ENCODE results near the gene HSD17B1. TPM values are rescaled to one million over a fixed set of nuclear protein-coding genes. Genes with fewer than 3 reads are reported as not detected.

HSD17B1 gene
- total RNA-seq, 4 donors from 2014 or later, result 2.3 to 6.6 (median 4.6) TPM

DNA sequence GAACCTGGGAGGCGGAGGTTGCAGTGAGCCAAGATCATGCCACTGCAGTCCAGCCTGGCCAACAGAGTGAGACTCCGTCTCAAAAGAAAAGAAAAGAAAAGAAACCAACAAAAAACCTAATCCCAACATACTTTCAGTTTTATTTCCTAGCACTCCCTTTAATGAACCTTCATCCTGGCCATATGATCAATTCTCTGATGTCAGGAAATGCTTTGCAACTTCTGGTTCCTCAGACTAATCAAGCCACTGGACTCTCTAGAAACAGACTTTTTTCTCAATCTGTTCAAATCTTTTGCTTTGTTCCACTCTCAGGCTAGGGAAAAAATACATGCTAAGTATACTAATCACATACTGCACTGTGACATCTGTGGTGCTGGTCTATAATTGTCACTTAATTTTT is 38.2 kb downstream of the HSD17B1 start:
- 91% methylated on average over 2 of the region's 2 CpGs for WGBS, 2 donors
- intact Hi-C loops (cut with DNase I; ENCODE audit: low total_unique reads), result no loop called here
- no peak for DNase-seq (ENCODE audit: low spot score in 2 of 2)
- no peak overlapping the region for H3K4me3 ChIP-seq (ENCODE audit: low read depth, poor library complexity, severe bottlenecking)
- TF ChIP-seq POLR2A (IDR thresholded peaks at IDR 0.05) (no peak), CTCF (IDR thresholded peaks at IDR 0.05) (no peak)

DNA sequence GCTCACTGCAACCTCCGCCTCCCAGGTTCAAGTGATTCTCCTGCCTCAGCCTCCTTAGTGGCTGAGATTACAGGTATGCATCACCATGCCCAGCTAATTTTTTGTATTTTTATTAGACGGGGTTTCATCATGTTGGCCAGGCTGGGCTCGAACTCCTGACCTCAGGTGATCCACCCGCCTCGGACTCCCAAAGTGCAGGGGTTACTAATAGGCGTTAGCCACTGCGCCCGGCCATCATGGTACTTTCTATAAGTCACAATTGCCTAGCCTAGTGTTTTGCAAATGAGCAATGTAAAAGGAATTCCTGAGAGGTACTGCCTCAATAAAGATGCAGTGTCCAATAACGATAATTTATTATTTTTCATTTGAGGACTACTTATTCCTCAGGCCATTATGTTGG is 38.7 kb downstream of the HSD17B1 start:
- WGBS, 2 donors, result 93 to 95% methylated on average over 9 of the region's 9 CpGs
- TF ChIP-seq CTCF (IDR thresholded peaks at IDR 0.05), result no peak
- no peak for TF ChIP-seq POLR2A (IDR thresholded peaks at IDR 0.05)
- peak in 1 of 2 donors; percentile 60 for DNase-seq (ENCODE audit: low spot score in 2 of 2)
- intact Hi-C loops (cut with DNase I; ENCODE audit: low total_unique reads), result no loop called here
- no peak overlapping the region for H3K4me3 ChIP-seq (ENCODE audit: low read depth, poor library complexity, severe bottlenecking)

GRCh38 chr17:42596386-42596785 is 43.7 kb downstream of the HSD17B1 start:
- DNase-seq (ENCODE audit: low spot score in 2 of 2), result no peak
- intact Hi-C loops (cut with DNase I; ENCODE audit: low total_unique reads), result no loop called here
- 72 to 74% methylated on average over 3 of the region's 3 CpGs for WGBS, 2 donors
- TF ChIP-seq POLR2A (IDR thresholded peaks at IDR 0.05) (no peak), CTCF (IDR thresholded peaks at IDR 0.05) (no peak)
- H3K4me3 ChIP-seq (ENCODE audit: low read depth, poor library complexity, severe bottlenecking), result no peak overlapping the region

- TF ChIP-seq CTCF (IDR thresholded peaks at IDR 0.05) (no peak), POLR2A (IDR thresholded peaks at IDR 0.05) (no peak)
- no peak for DNase-seq (ENCODE audit: low spot score in 2 of 2)
- H3K4me3 ChIP-seq (ENCODE audit: low read depth, poor library complexity, severe bottlenecking), result no peak overlapping the region
- intact Hi-C loops (cut with DNase I; ENCODE audit: low total_unique reads), result no loop called here
- WGBS, 2 donors, result 8 to 26% methylated on average over 2 of the region's 2 CpGs
Observed at GRCh38 chr17:42598905-42599304, 46.2 kb downstream of the HSD17B1 start.

GRCh38 chr17:42603318-42603717 is 50.6 kb downstream of the HSD17B1 start:
- no peak overlapping the region for H3K4me3 ChIP-seq (ENCODE audit: low read depth, poor library complexity, severe bottlenecking)
- WGBS, 2 donors, result 91 to 92% methylated on average over 7 of the region's 7 CpGs
- intact Hi-C loops (cut with DNase I; ENCODE audit: low total_unique reads), result no loop called here
- TF ChIP-seq POLR2A (IDR thresholded peaks at IDR 0.05), result no peak
- no peak for TF ChIP-seq CTCF (IDR thresholded peaks at IDR 0.05)
- DNase-seq (ENCODE audit: low spot score in 2 of 2), result no peak

Small RNAs within 50 kb of the gene (microRNA-seq; reads per million reads assigned to microRNA genes)
- gene MIR5010 (ENCODE audit: borderline number of aligned reads in 1 of 2, borderline replicate concordance in 2 of 2), result 8.5 to 9.5 reads per million in 2 donors

Other genes with a start within 250 kb of the HSD17B1 start
- 100 to 1,000 TPM; 109 to 149 (median 124) TPM for gene STAT3, start 164.5 kb upstream of the HSD17B1 start, total RNA-seq
- gene CAVIN1, start 129.7 kb upstream of the HSD17B1 start, total RNA-seq, result 100 to 1,000 TPM; 171 to 336 (median 255) TPM
- gene ATP6V0A1, start 94.0 kb upstream of the HSD17B1 start, total RNA-seq, result 10 to 100 TPM; 87.6 to 95.3 (median 91.3) TPM
- 10 to 100 TPM; 32.9 to 50.5 (median 36.7) TPM for gene NAGLU, start 16.7 kb upstream of the HSD17B1 start, total RNA-seq
- 10 to 100 TPM; 32.4 to 49.5 (median 41.7) TPM for gene COASY, start 9.2 kb downstream of the HSD17B1 start, total RNA-seq
- gene MLX, start 14.2 kb downstream of the HSD17B1 start, total RNA-seq, result 10 to 100 TPM; 37.8 to 43.2 (median 39.3) TPM
- gene PSMC3IP, start 24.8 kb downstream of the HSD17B1 start, total RNA-seq, result 1 to 10 TPM in 2 of 4 donors, under 1 TPM in 2; 0.67 to 3.6 (median 1.8) TPM
- gene RETREG3, start 56.5 kb downstream of the HSD17B1 start, total RNA-seq, result 100 to 1,000 TPM in 1 of 4 donors, 10 to 100 TPM in 3; 69.4 to 106 (median 84.3) TPM
- 10 to 100 TPM; 54.4 to 61.1 (median 56.7) TPM for gene TUBG1, start 56.8 kb downstream of the HSD17B1 start, total RNA-seq
- gene TUBG2, start 106.4 kb downstream of the HSD17B1 start, total RNA-seq, result 10 to 100 TPM; 10.6 to 19.3 (median 13.7) TPM
- gene PLEKHH3, start 124.1 kb downstream of the HSD17B1 start, total RNA-seq, result 10 to 100 TPM; 36.1 to 66.6 (median 44.0) TPM
- 1 to 10 TPM in 2 of 4 donors, not detected in 2; 1.4 to 1.6 TPM for gene CCR10, start 128.9 kb downstream of the HSD17B1 start, total RNA-seq
- 1 to 10 TPM in 1 of 4 donors, under 1 TPM in 3; 0.13 to 1.5 (median 0.65) TPM for gene CNTNAP1, start 129.6 kb downstream of the HSD17B1 start, total RNA-seq
- gene EZH1, start 192.1 kb downstream of the HSD17B1 start, total RNA-seq, result 10 to 100 TPM; 32.7 to 71.9 (median 43.9) TPM
- 10 to 100 TPM in 3 of 4 donors, 1 to 10 TPM in 1; 9.6 to 34.2 (median 12.0) TPM for gene RAMP2, start 208.3 kb downstream of the HSD17B1 start, total RNA-seq
- 10 to 100 TPM; 39.2 to 79.8 (median 61.0) TPM for gene VPS25, start 220.5 kb downstream of the HSD17B1 start, total RNA-seq
- gene WNK4, start 227.7 kb downstream of the HSD17B1 start, total RNA-seq, result 1 to 10 TPM in 1 of 4 donors, under 1 TPM in 1, not detected in 2; 0.62 to 1.0 TPM
- 10 to 100 TPM; 40.7 to 64.0 (median 61.1) TPM for gene COA3, start 245.8 kb downstream of the HSD17B1 start, total RNA-seq
- gene CNTD1, start 245.9 kb downstream of the HSD17B1 start, total RNA-seq, result 1 to 10 TPM in 1 of 4 donors, under 1 TPM in 1, not detected in 2; 0.17 to 1.4 TPM